Activated CD4-positive, CD25-positive, alpha-beta regulatory T cell treated with anti-CD3 and anti-CD28 coated beads, Interleukin-2, amount 50 U/mL, for 72 hours (primary cell): ENCODE results near the gene DBI.

Experiments
- DNase-seq: peaks from one replicate; pipeline ENCODE4 v3.0.0; 2021

DBI gene

GRCh38 chr2:119366649-119367471 is at the start of gene DBI, which contains the start of gene C2orf76:
TSS of gene DBI (plus strand) at chr2:119366977. CDS start at chr2:119367052, 75 bp downstream.
TSS of gene C2orf76 (minus strand) at chr2:119366834. CDS start at chr2:119339959, 26,875 bp downstream.
- peak; percentile 93 for DNase-seq

DNA sequence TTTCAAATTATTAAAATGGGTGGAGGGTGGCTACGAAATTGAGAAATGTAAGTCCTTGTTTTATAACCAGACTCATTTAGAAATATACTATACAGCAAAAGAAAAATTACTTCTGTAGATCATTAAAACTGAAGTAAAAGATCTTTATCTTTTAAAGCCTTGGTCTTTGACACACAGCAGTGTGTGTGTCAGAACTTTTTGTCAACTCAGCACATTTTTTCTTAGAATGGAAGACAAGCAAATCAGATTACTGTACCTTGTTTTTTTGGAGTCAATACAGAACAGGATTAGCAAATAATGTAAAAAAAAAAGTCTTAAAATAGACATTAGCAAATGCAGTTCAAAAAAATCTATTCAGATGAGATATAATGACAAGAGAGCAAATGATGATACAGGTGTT is 49.2 kb upstream of the DBI start:
- DNase-seq = no peak

- DNase-seq = no peak
Observed at GRCh38 chr2:119319593-119319992, 47.2 kb upstream of the DBI start.

- no peak for DNase-seq
Observed at GRCh38 chr2:119323459-119323858, 43.3 kb upstream of the DBI start.

GRCh38 chr2:119324685-119325270 is 42.0 kb upstream of the DBI start:
- no peak for DNase-seq

GRCh38 chr2:119326938-119327337 is 39.8 kb upstream of the DBI start:
- no peak for DNase-seq

- DNase-seq = no peak
Observed at GRCh38 chr2:119327431-119327830, 39.3 kb upstream of the DBI start.

DNA sequence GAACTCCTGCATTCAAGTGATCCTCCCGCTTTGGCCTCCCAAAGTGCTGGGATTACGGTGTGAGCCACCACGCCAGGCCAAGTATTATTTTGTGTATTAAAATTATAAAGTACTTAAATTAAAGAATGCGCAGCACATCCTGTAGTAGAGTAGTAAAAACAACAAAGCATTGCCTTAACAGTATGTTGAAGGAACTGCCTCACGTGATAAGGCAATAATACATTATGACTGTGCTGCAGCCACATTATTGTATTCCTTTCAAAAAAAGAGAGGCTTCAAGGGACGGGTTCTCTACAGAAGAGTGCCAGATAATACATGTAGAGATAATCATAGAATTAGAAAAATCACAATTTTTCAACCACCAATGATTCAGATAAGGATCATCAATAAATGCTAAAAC is 33.8 kb upstream of the DBI start:
- DNase-seq = no peak

- DNase-seq = no peak
Observed at GRCh38 chr2:119333360-119333759, 33.4 kb upstream of the DBI start.

DNA sequence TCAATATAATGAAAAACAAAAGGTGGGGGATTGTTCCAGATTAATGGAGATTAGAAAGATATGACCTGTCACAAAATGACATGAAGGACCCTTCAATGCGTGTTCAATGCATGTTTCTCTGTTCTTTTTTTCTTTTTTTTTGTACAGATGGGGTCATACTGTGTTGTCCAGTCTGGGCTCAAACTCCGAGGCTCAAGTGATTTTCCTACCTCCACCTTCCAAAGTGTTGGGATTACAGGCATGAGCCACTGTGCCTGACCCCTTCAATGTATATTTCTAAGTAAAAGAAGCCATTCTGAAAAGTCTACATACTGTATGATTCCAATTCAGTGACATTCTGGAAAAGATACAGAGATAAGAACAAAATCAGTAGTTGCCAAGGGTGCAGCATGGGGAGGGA is 32.9 kb upstream of the DBI start:
- DNase-seq = no peak

GRCh38 chr2:119337749-119338148 is 29.0 kb upstream of the DBI start:
- no peak for DNase-seq

GRCh38 chr2:119338272-119338671 is 28.5 kb upstream of the DBI start:
- DNase-seq = no peak

- DNase-seq = no peak
Observed at GRCh38 chr2:119338826-119339561, 27.8 kb upstream of the DBI start.

DNA sequence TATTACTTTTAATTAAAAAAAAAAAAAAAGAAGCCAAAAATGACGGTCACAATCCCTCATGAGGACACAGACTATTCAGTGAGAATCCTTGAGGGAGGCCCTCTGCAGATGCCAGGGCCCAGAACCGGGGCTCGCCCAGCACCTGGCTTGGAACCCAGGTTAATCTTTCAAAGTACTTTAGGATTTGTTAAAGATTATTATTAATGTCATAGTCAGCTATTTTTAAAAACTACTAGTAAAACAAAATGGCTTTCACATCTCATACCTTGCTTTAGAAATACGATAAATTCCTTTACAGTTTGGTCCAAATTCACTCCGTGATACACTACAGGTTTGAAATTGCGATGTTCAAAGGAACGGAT is 27.2 kb upstream of the DBI start:
- no peak for DNase-seq

DNA sequence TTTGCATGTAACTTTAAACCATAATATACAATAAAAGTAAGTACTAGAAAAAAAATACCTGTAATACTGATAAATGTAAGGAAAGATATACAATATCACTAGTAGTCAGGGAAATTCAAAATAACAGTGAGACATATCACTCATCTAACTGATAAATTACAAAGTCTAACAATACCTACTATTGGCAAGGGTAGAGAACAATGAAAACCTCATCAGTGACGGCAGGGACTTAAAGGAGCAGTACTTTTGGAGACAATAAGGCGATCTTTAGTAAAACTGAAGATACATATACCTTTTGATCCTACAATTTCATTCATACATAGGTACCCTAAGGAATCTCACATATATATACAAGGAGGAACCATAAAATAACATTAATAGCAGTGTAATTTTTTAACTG is 25.1 kb upstream of the DBI start:
- no peak for DNase-seq

GRCh38 chr2:119349289-119349688 is 17.5 kb upstream of the DBI start:
- no peak for DNase-seq

DNA sequence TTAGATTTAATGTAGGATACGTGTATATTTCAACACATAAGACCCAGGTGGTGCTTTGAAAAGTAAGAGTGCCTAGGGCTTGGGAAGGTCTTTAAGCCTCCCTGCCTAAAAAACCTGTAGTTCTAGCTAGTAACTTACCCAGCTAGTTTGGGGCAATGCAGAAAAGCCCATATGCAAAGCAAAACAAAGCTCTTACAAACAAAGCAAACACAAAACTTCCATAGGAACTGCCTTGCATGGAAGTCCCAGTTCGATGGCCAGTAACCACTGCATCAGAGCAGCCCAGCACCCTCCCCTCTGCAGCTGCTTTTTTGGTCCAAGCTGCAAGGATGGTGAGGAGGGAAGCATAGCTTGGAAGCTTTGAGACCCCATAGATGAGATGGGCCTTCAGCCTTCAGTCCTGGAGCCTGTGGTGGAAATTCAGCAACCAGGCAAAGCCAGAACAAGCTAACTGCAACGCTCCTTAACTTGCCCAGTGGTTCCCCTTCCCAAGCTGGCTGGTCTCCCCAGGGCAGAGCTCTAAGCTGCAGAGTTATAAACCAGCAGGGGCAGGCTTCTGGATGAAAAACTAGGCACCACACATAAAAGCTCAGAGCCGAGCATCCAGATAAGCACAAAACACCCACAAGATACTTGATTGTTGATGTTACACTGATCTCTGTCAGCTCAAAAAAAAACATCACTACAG is 16.3 kb upstream of the DBI start:
- DNase-seq = no peak

GRCh38 chr2:119352357-119352756 is 14.4 kb upstream of the DBI start:
- DNase-seq = no peak

DNA sequence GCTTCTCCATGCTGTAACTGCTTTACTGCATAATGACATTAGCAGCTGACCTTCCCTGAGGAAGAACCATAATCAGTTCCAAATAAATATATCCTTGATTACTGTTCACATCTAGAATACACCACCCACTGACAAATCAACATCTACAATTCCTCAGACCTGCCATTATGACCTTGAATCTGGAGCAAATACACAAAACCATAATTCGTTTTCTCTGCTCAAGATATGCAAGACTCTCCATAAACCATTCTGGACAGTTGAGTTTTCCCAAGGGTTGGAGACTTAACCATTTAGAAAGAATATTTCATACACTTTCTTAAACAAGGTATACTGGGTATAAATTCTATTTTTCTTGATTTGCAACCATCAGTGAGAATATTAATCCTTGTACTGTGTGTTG is 11.9 kb upstream of the DBI start:
- DNase-seq = no peak

GRCh38 chr2:119359774-119360173 is 7.0 kb upstream of the DBI start:
- no peak for DNase-seq

DNA sequence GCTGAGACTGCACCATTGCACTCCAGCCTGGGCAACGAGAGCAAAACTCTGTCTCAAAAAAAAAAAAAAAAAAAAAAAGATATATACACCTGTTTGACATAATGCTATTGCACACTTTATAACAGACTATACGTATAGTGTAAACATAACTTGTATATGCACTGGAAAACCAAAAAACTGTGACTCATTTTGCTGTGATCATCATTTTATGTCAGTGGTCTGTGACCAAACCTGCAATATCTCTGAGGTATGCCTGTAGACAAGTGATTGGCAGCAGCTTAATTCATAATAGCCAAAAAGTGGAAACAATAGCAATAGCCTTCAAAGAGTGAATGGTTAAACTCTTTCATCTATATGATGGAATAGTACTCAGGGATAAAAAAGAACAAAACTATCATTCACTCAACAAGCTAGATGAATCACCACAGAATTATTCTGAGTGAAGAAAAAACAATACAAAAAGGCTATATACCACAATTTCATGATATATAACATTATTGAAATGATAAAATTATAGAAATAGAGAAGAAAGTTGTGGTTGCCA is 6.3 kb upstream of the DBI start:
- no peak for DNase-seq

- no peak for DNase-seq
Observed at GRCh38 chr2:119364798-119365197, 2.0 kb upstream of the DBI start.

DNA sequence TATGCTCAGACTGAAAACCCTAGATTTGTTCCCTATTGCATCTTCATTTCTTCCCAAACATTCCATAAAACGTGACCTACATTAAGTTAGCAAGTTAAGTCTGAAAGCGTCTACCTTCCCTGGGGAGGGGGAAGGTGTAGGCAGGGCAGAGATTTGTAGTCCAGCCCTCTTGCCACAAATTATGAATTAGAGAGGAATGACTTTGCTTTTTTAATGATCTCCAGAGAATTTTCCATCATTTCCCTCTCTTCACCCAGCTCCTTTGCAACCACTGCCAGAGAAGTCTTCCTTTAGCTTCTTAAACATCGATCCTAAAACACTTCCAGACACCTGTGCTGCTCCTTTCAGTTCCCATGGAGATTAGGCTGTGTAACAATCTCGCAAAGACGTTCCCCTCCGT is 1.3 kb upstream of the DBI start:
- no peak for DNase-seq
